CD4-positive, alpha-beta T cell (primary cell): ENCODE results near the gene WT1. TPM values are rescaled to one million over a fixed set of nuclear protein-coding genes. Genes with fewer than 3 reads are reported as not detected.

Source experiments
- ATAC-seq: fragments of 200-7000 bp; cut with Tn5 transposase; one replicate; pipeline ENCODE4 v1.10.0; 2022; ENCODE audit warnings: mild to moderate bottlenecking; ENCODE audit not compliant: poor library complexity
- CTCF ChIA-PET: fragments of 350-600 bp; sonication (Branson Sonifier 250); formaldehyde crosslinking; loops from one replicate; lab custom pipeline; 2021; ENCODE audit warnings: antibody characterized with exemption, inconsistent platforms; lab: Charles Lee
- POLR2A ChIA-PET: fragments of 350-600 bp; sonication (Branson Sonifier 250); formaldehyde crosslinking; loops from one replicate; lab custom pipeline; 2021; ENCODE audit warnings: antibody characterized with exemption, inconsistent platforms; lab: Charles Lee
- DNase-seq, 14 experiments: peaks; one replicate each; pipeline ENCODE4 v3.0.0-alpha.2; 2013 to 2020; ENCODE audit warnings: mixed read lengths in 2 of 14
- H3K27ac ChIP-seq, 2 donors: one replicate each; pipeline versions ENCODE4 v1.5.1 to v1.7.0; 2013; ENCODE audit warnings: low read length in 2 of 2, low read depth in 1 of 2, mild to moderate bottlenecking in 1 of 2
- H3K27me3 ChIP-seq, 2 experiments: 1 replicate in 1 of 2; 2 replicates in 1 of 2; pipeline versions ENCODE4 v1.6.1 to v1.7.0; 2013; ENCODE audit warnings: low read length in 2 of 2, control low read depth in 1 of 2, mild to moderate bottlenecking in 1 of 2, moderate library complexity in 1 of 2; ENCODE audit not compliant: insufficient read depth in 2 of 2, control insufficient read depth in 1 of 2
- H3K36me3 ChIP-seq: one replicate; pipeline ENCODE4 v1.6.1; 2013; ENCODE audit warnings: low read length, control low read depth; ENCODE audit not compliant: insufficient read depth
- H3K4me1 ChIP-seq: one replicate; pipeline ENCODE4 v1.6.1; 2013; ENCODE audit warnings: low read length, control low read depth; ENCODE audit not compliant: insufficient read depth
- H3K4me3 ChIP-seq: one replicate; pipeline ENCODE4 v1.5.1; 2013; ENCODE audit warnings: mild to moderate bottlenecking, low read length, moderate library complexity
- H3K9me3 ChIP-seq, 2 experiments: 1 replicate in 1 of 2; 2 replicates in 1 of 2; pipeline versions ENCODE4 v1.6.1 to v1.7.0; 2013; ENCODE audit warnings: low read length in 2 of 2, mild to moderate bottlenecking in 2 of 2, control low read depth in 1 of 2, moderate library complexity in 1 of 2; ENCODE audit not compliant: control insufficient read depth in 1 of 2, insufficient read depth in 1 of 2
- H3K27ac Mint-ChIP-seq: one replicate; pipeline ENCODE4 v1.8.0; 2020; ENCODE audit warnings: mixed read lengths
- H3K27me3 Mint-ChIP-seq: one replicate; pipeline ENCODE4 v1.8.0; 2021; ENCODE audit warnings: mixed read lengths
- H3K36me3 Mint-ChIP-seq: one replicate; pipeline ENCODE4 v1.8.0; 2021; ENCODE audit warnings: low read depth, mixed read lengths
- H3K4me1 Mint-ChIP-seq: one replicate; pipeline ENCODE4 v1.8.0; 2021; ENCODE audit warnings: low read depth, mixed read lengths
- H3K4me3 Mint-ChIP-seq: one replicate; pipeline ENCODE4 v1.8.0; 2020; ENCODE audit warnings: mild to moderate bottlenecking, mixed read lengths
- H3K9me3 Mint-ChIP-seq: one replicate; pipeline ENCODE4 v1.8.0; 2020; ENCODE audit warnings: mixed read lengths
- CTCF ChIP-seq: fragments of 200-600 bp; IDR thresholded peaks from one replicate; pipeline ENCODE4 v1.8.0; 2022; ENCODE audit warnings: antibody characterized with exemption, mild to moderate bottlenecking
- intact Hi-C, 2 experiments: fragments of 100-400 bp; cut with DNase I in 1 of 2; cut with micrococcal nuclease in 1 of 2; formaldehyde crosslinking; loops; one replicate each; pipeline versions ENCODE4 v1.15.1 to v1.9.0; 2023 to 2025; cut with DNase I, micrococcal nuclease
- total RNA-seq, 174 experiments: library from RNA in 2 of 174; stranded (reverse) in 2 of 174; gene quantifications; one replicate each; pipeline ENCODE4 v1.2.3 and lab custom pipeline; 2021 to 2026

The WT1 gene
- total RNA-seq, 2 experiments from 2014 or later, result not detected

GRCh38 chr11:32440312-32440908, 5.1 kb upstream of the WT1 start:
- no peak overlapping the region for H3K4me3 Mint-ChIP-seq
- TF ChIP-seq CTCF, result no peak
- H3K36me3 ChIP-seq, result no peaks in the 10 kb centered on the region
- H3K4me3 ChIP-seq, result no peak overlapping the region
- intact Hi-C loops, result no loop called here
- no peak overlapping the region for H3K27ac ChIP-seq
- H3K9me3 Mint-ChIP-seq, result no peaks in the 10 kb centered on the region
- peaks cover 63 to 77% of the 10 kb centered on the region in 2 experiments for H3K27me3 ChIP-seq
- peaks cover 0 to 29% of the 10 kb centered on the region in 2 experiments for H3K9me3 ChIP-seq
- ChIA-PET POLR2A (no interaction called here), CTCF (no interaction called here)
- peaks cover 87% of the 10 kb centered on the region for H3K27me3 Mint-ChIP-seq
- H3K4me1 ChIP-seq, result peaks cover 41% of the 10 kb centered on the region
- no peaks in the 10 kb centered on the region for H3K36me3 Mint-ChIP-seq
- DNase-seq (no peak), ATAC-seq (no peak)
- H3K27ac Mint-ChIP-seq, result no peak overlapping the region
- H3K4me1 Mint-ChIP-seq, result peaks cover 31% of the 10 kb centered on the region

GRCh38 chr11:32439501-32440210, 4.3 kb upstream of the WT1 start:
- ATAC-seq, result no peak
- ChIA-PET POLR2A (no interaction called here), CTCF (no interaction called here)
- H3K9me3 ChIP-seq, result peaks cover 0 to 30% of the 10 kb centered on the region in 2 experiments
- H3K9me3 Mint-ChIP-seq, result no peaks in the 10 kb centered on the region
- no peak for TF ChIP-seq CTCF
- H3K4me3 ChIP-seq, result no peak overlapping the region
- no peak overlapping the region for H3K4me3 Mint-ChIP-seq
- peaks cover 43% of the 10 kb centered on the region for H3K4me1 ChIP-seq
- no peaks in the 10 kb centered on the region for H3K36me3 Mint-ChIP-seq
- no peak for DNase-seq
- no peak overlapping the region for H3K27ac Mint-ChIP-seq
- peaks cover 65 to 78% of the 10 kb centered on the region in 2 experiments for H3K27me3 ChIP-seq
- peaks cover 31% of the 10 kb centered on the region for H3K4me1 Mint-ChIP-seq
- intact Hi-C loops, result no loop called here
- peaks cover 84% of the 10 kb centered on the region for H3K27me3 Mint-ChIP-seq
- no peak overlapping the region for H3K27ac ChIP-seq
- H3K36me3 ChIP-seq, result no peaks in the 10 kb centered on the region

- CTCF ChIA-PET, result no interaction called here
- Histone ChIP-seq H3K36me3 (no peaks in the 10 kb centered on the region), H3K27me3 (peaks cover 72 to 83% of the 10 kb centered on the region in 2 experiments), H3K4me3 (no peak overlapping the region), H3K4me1 (peaks cover 49% of the 10 kb centered on the region), H3K27ac (no peak overlapping the region), H3K9me3 (peaks cover 0 to 36% of the 10 kb centered on the region in 2 experiments)
- no peaks in the 10 kb centered on the region for H3K9me3 Mint-ChIP-seq
- no peaks in the 10 kb centered on the region for H3K36me3 Mint-ChIP-seq
- no peak for TF ChIP-seq CTCF
- POLR2A ChIA-PET, result no interaction called here
- intact Hi-C loops, result no loop called here
- H3K4me3 Mint-ChIP-seq, result no peak overlapping the region
- no peak for DNase-seq
- no peak for ATAC-seq
- H3K4me1 Mint-ChIP-seq, result peaks cover 34% of the 10 kb centered on the region
- H3K27ac Mint-ChIP-seq, result no peak overlapping the region
- peaks cover 85% of the 10 kb centered on the region for H3K27me3 Mint-ChIP-seq
Measured at GRCh38 chr11:32438866-32439489, 3.6 kb upstream of the WT1 start.
